ENCODE data around the gene AGRN.
"Not testable (repeated sequence)": the region's sequence is repeated elsewhere in the genome, so short reads cannot be mapped to it uniquely, and the experiment has no call there.

- not testable (repeated sequence) for TF ChIP-seq POLR2A, CTCF (IDR thresholded peaks at IDR 0.05)
Observed at GRCh38 chr1:976791-977190, 43.1 kb upstream of the AGRN start.

Data from Peyer's patch (tissue), 4 donors.